Left lung (tissue), 10 donors: ENCODE data around the gene DRP2. TPM values are rescaled to one million over a fixed set of nuclear protein-coding genes. Genes with fewer than 3 reads are reported as not detected.

Experiments
- ATAC-seq: fragments of 200-7000 bp; cut with Tn5 transposase; one replicate; pipeline ENCODE4 v1.9.1; 2020; ENCODE audit warnings: moderate library complexity
- DNase-seq, 4 donors: peaks; one replicate each; pipeline ENCODE4 v3.0.0-alpha.2; 2013 to 2020
- H3K27ac ChIP-seq, 2 donors: fragments of 200-600 bp; sonication (generic) in 1 of 2; one replicate each; pipeline versions ENCODE4 v1.5.0 to v1.8.0; 2020 to 2021
- H3K27me3 ChIP-seq, 2 donors: fragments of 200-600 bp; sonication (generic) in 1 of 2; one replicate each; pipeline versions ENCODE4 v1.5.0 to v1.8.0; 2020 to 2021
- H3K36me3 ChIP-seq, 2 donors: fragments of 200-600 bp; sonication (generic) in 1 of 2; one replicate each; pipeline versions ENCODE4 v1.5.0 to v1.8.0; 2020 to 2021
- H3K4me1 ChIP-seq, 2 donors: fragments of 200-600 bp; one replicate each; pipeline ENCODE4 v1.8.0; 2021
- H3K4me3 ChIP-seq, 2 donors: fragments of 200-600 bp; sonication (generic) in 1 of 2; one replicate each; pipeline versions ENCODE4 v1.5.0 to v1.8.0; 2020 to 2021; ENCODE audit warnings: mild to moderate bottlenecking in 1 of 2
- H3K9me3 ChIP-seq, 2 donors: fragments of 200-600 bp; sonication (generic) in 1 of 2; one replicate each; pipeline versions ENCODE4 v1.5.0 to v1.8.0; 2020 to 2021
- intact Hi-C, 2 donors: fragments of 100-400 bp; cut with DNase I; formaldehyde crosslinking; loops; one replicate each; pipeline versions ENCODE4 v1.11.2 to v1.14.2; 2022
- polyA plus RNA-seq, 6 donors: library from polyadenylated mRNA; unstranded; fragments of 120-200 nt; gene quantifications; one replicate each; pipeline ENCODE4 v1.2.1, GENCODE V29; 2013; ENCODE audit not compliant: insufficient read length in 6 of 6
- total RNA-seq, 2 donors: library from RNA; stranded (reverse); fragmentation: NEBNext Ultra II Directional; extraction: Animal tissue kit (Norgen Biotek cat#: 25700); gene quantifications; one replicate each; pipeline ENCODE4 v1.2.1, GENCODE V29; 2021
- TF ChIP-seq, protein P1 (sequence below), 2 donors: fragments of 200-600 bp; sonication (generic) in 1 of 2; IDR thresholded peaks; one replicate each; pipeline versions ENCODE4 v1.5.0 to v1.8.0; 2021; ENCODE audit warnings: antibody characterized with exemption in 2 of 2
- donor health status: DM: no; HTN: yes; CAD: no.
- donor health status: DM: no; HTN: no; CAD: no.

Gene DRP2
- total and polyA plus RNA-seq, 8 donors = 0.08 to 2.3 (median 1.8) TPM

DNA sequence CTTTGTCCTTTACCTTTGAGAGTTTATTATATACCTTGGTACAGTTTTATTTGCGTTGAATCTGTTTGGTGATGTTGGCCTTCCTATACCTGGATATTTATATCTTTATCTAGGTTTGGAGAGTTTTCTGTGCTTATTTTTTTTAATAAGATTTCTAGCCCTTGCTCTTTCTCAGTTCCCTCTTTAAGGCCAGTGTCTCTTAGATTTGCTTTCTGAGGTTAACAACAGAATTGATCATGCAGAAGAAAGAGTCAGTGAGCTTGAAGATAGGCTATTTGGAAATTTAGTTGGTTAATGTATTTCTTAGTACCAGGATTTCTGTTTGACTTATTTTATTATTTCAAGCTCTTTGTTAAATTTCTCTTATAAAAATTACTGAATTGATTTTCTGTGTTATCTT is 84.2 kb downstream of the DRP2 start:
- no peak for ATAC-seq
- H3K27ac ChIP-seq = no peak overlapping the region
- H3K4me1 ChIP-seq = no peaks in the 10 kb centered on the region
- no peaks in the 10 kb centered on the region for H3K36me3 ChIP-seq
- intact Hi-C loops = no loop called here
- no peaks in the 10 kb centered on the region for H3K9me3 ChIP-seq
- H3K27me3 ChIP-seq = no peaks in the 10 kb centered on the region
- no peak overlapping the region for H3K4me3 ChIP-seq
- no peak for DNase-seq
- TF ChIP-seq, protein P1, sequence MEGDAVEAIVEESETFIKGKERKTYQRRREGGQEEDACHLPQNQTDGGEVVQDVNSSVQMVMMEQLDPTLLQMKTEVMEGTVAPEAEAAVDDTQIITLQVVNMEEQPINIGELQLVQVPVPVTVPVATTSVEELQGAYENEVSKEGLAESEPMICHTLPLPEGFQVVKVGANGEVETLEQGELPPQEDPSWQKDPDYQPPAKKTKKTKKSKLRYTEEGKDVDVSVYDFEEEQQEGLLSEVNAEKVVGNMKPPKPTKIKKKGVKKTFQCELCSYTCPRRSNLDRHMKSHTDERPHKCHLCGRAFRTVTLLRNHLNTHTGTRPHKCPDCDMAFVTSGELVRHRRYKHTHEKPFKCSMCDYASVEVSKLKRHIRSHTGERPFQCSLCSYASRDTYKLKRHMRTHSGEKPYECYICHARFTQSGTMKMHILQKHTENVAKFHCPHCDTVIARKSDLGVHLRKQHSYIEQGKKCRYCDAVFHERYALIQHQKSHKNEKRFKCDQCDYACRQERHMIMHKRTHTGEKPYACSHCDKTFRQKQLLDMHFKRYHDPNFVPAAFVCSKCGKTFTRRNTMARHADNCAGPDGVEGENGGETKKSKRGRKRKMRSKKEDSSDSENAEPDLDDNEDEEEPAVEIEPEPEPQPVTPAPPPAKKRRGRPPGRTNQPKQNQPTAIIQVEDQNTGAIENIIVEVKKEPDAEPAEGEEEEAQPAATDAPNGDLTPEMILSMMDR (IDR thresholded peaks at IDR 0.05) = no peak

Other genes starting within 250 kb of the DRP2 start
- 10 to 100 TPM; 12.5 to 19.5 TPM for gene TRMT2B, start 167.7 kb upstream of the DRP2 start, total RNA-seq
- gene TRMT2B, start 167.7 kb upstream of the DRP2 start, polyA plus RNA-seq = 10 to 100 TPM in 5 of 6 donors, 1 to 10 TPM in 1; 9.7 to 14.2 (median 13.4) TPM
- gene TMEM35A, start 140.9 kb upstream of the DRP2 start, total RNA-seq = 1 to 10 TPM; 1.2 to 1.6 TPM
- gene TMEM35A, start 140.9 kb upstream of the DRP2 start, polyA plus RNA-seq = 10 to 100 TPM in 5 of 6 donors, 1 to 10 TPM in 1; 9.7 to 17.0 (median 12.9) TPM
- gene CENPI, start 121.6 kb upstream of the DRP2 start, total RNA-seq = 1 to 10 TPM; 3.5 to 5.2 TPM
- 10 to 100 TPM in 4 of 6 donors, 1 to 10 TPM in 2; 8.7 to 16.2 (median 11.0) TPM for gene CENPI, start 121.6 kb upstream of the DRP2 start, polyA plus RNA-seq
- gene TAF7L, start 71.5 kb downstream of the DRP2 start, total RNA-seq = not detected
- under 1 TPM; 0.25 to 0.89 (median 0.39) TPM for gene TAF7L, start 71.5 kb downstream of the DRP2 start, polyA plus RNA-seq
- gene TIMM8A, start 129.0 kb downstream of the DRP2 start, total RNA-seq = 10 to 100 TPM; 10.2 to 15.5 TPM
- 10 to 100 TPM; 13.9 to 16.5 (median 15.2) TPM for gene TIMM8A, start 129.0 kb downstream of the DRP2 start, polyA plus RNA-seq
- 10 to 100 TPM; 17.9 to 26.6 TPM for gene BTK, start 166.4 kb downstream of the DRP2 start, total RNA-seq
- 1 to 10 TPM; 4.2 to 6.4 (median 4.5) TPM for gene BTK, start 166.4 kb downstream of the DRP2 start, polyA plus RNA-seq
- 100 to 1,000 TPM; 127 to 169 TPM for gene RPL36A, start 171.2 kb downstream of the DRP2 start, total RNA-seq
- gene RPL36A, start 171.2 kb downstream of the DRP2 start, polyA plus RNA-seq = 1,000 to 10,000 TPM; 1,057 to 1,743 (median 1,517) TPM
- 10 to 100 TPM; 30.1 to 57.7 TPM for gene GLA, start 188.1 kb downstream of the DRP2 start, total RNA-seq
- gene GLA, start 188.1 kb downstream of the DRP2 start, polyA plus RNA-seq = 10 to 100 TPM; 26.2 to 30.7 (median 27.8) TPM
- gene HNRNPH2, start 188.4 kb downstream of the DRP2 start, total RNA-seq = 10 to 100 TPM; 66.2 to 71.5 TPM
- gene HNRNPH2, start 188.4 kb downstream of the DRP2 start, polyA plus RNA-seq = 100 to 1,000 TPM in 4 of 6 donors, 10 to 100 TPM in 2; 86.0 to 107 (median 101) TPM